DLD1 (cell line): Measurements from ENCODE around the gene FANCC.
"Not testable (repeated sequence)": the region's sequence is repeated elsewhere in the genome, so short reads cannot be mapped to it uniquely, and the experiment has no call there.

Experiments
- in situ Hi-C: cut with HindIII; loops from 2 replicates; pipeline ENCODE4 v1.10.0; 2017; ENCODE audit warnings: low sequenced_read_pairs

Gene FANCC

GRCh38 chr9:95242613-95243012, 74.9 kb downstream of the FANCC start:
- in situ Hi-C loops, result no loop called here

GRCh38 chr9:95239071-95239470, 78.4 kb downstream of the FANCC start:
- in situ Hi-C loops, result no loop called here

- in situ Hi-C loops, result no loop called here
Observed at GRCh38 chr9:95237336-95237735, 80.2 kb downstream of the FANCC start.

GRCh38 chr9:95230046-95230445, 87.5 kb downstream of the FANCC start:
- in situ Hi-C loops, result no loop called here

GRCh38 chr9:95229230-95229915, 88.1 kb downstream of the FANCC start:
- in situ Hi-C loops, result no loop called here

- in situ Hi-C loops, result no loop called here
Observed at GRCh38 chr9:95226921-95227320, 90.6 kb downstream of the FANCC start.

GRCh38 chr9:95225726-95226106, 91.8 kb downstream of the FANCC start:
- in situ Hi-C loops, result no loop called here

GRCh38 chr9:95225076-95225725, 92.3 kb downstream of the FANCC start:
- in situ Hi-C loops, result no loop called here

- in situ Hi-C loops, result no loop called here
Observed at GRCh38 chr9:95224376-95225019, 93.0 kb downstream of the FANCC start.

GRCh38 chr9:95220352-95220751, 97.2 kb downstream of the FANCC start:
- in situ Hi-C loops, result not testable (repeated sequence)

- in situ Hi-C loops, result no loop called here
Observed at GRCh38 chr9:95218773-95219172, 98.7 kb downstream of the FANCC start.

GRCh38 chr9:95217936-95218335, 99.6 kb downstream of the FANCC start:
- in situ Hi-C loops, result no loop called here

- in situ Hi-C loops, result no loop called here
Observed at GRCh38 chr9:95215336-95215898, 102.1 kb downstream of the FANCC start.

- in situ Hi-C loops, result no loop called here
Observed at GRCh38 chr9:95213117-95213516, 104.4 kb downstream of the FANCC start.

GRCh38 chr9:95211028-95211427, 106.5 kb downstream of the FANCC start:
- in situ Hi-C loops, result no loop called here

GRCh38 chr9:95207403-95207802, 110.1 kb downstream of the FANCC start:
- in situ Hi-C loops, result no loop called here

GRCh38 chr9:95206143-95206542, 111.4 kb downstream of the FANCC start:
- in situ Hi-C loops, result no loop called here

- in situ Hi-C loops, result no loop called here
Observed at GRCh38 chr9:95204710-95205109, 112.8 kb downstream of the FANCC start.

- in situ Hi-C loops, result no loop called here
Observed at GRCh38 chr9:95204310-95204709, 113.2 kb downstream of the FANCC start.

- in situ Hi-C loops, result not testable (repeated sequence)
Observed at GRCh38 chr9:95203019-95203418, 114.5 kb downstream of the FANCC start.

GRCh38 chr9:95202076-95202681, 115.3 kb downstream of the FANCC start:
- in situ Hi-C loops, result no loop called here
